Transverse colon (tissue), 4 donors: ENCODE measurements around the gene SPTBN4. TPM values are rescaled to one million over a fixed set of nuclear protein-coding genes. Genes with fewer than 3 reads are reported as not detected.
A peak's percentile ranks its signal among the peaks of the same experiment; 100 is the strongest.

Experiments
- DNase-seq: peaks from one replicate; pipeline ENCODE4 v3.0.0-alpha.2; 2019
- H3K27ac ChIP-seq, 4 donors: fragments of 200-600 bp; sonication (generic); 2 replicates each; pipeline ENCODE4 v1.5.1; 2016 to 2018; ENCODE audit warnings: inconsistent platforms in 4 of 4
- H3K27me3 ChIP-seq: fragments of 200-600 bp; sonication (generic); 2 replicates; pipeline ENCODE4 v1.5.1; 2017; ENCODE audit warnings: inconsistent platforms
- H3K36me3 ChIP-seq, 4 donors: fragments of 200-600 bp; sonication (generic); 2 replicates each; pipeline ENCODE4 v1.5.1; 2017 to 2019; ENCODE audit warnings: inconsistent platforms in 4 of 4
- H3K4me1 ChIP-seq, 4 donors: fragments of 200-600 bp; sonication (generic); 2 replicates each; pipeline ENCODE4 v1.5.1; 2017 to 2020; ENCODE audit warnings: inconsistent platforms in 4 of 4
- H3K4me3 ChIP-seq, 4 donors: fragments of 200-600 bp; sonication (generic); 1 replicate in 1 of 4; 2 replicates in 3 of 4; pipeline versions ENCODE4 v1.5.1 to v1.6.1; 2017 to 2019; ENCODE audit warnings: inconsistent platforms in 4 of 4
- H3K9me3 ChIP-seq, 2 donors: fragments of 200-600 bp; sonication (generic); 2 replicates each; pipeline ENCODE4 v1.5.1; 2017 to 2019; ENCODE audit warnings: inconsistent platforms in 2 of 2
- EP300 ChIP-seq: sonication (generic); formaldehyde crosslinking; IDR thresholded peaks from one replicate; pipeline ENCODE4 v1.6.1; 2017; ENCODE audit warnings: antibody characterized with exemption, low read depth
- POLR2A ChIP-seq: fragments of 450-650 bp; IDR thresholded peaks from one replicate; pipeline ENCODE4 v1.6.1; 2016; ENCODE audit warnings: antibody characterized with exemption, mild to moderate bottlenecking, moderate library complexity
- POLR2AphosphoS5 ChIP-seq, 3 donors: sonication (generic); formaldehyde crosslinking; IDR thresholded peaks; one replicate each; pipeline ENCODE4 v1.6.1; 2016; ENCODE audit warnings: antibody characterized with exemption in 3 of 3
- WGBS, 2 donors: methylation state at CpG; one replicate each; pipeline ENCODE4 v1.1.5; 2018; ENCODE audit warnings: low coverage in 1 of 2; 5-methylcytosine and 5-hydroxymethylcytosine counted together
- in situ Hi-C, 4 donors: fragments of 200-750 bp; cut with MboI; loops; one replicate each; pipeline versions ENCODE4 v1.15.0 to v1.15.1; 2017; ENCODE audit warnings: low sequenced_read_pairs in 3 of 4, low pct_ligation_motif_present in 1 of 4, low pct_unique_long_range_greater_than_20kb in 1 of 4
- intact Hi-C: fragments of 100-400 bp; cut with DNase I; formaldehyde crosslinking; loops from one replicate; pipeline ENCODE4 v1.15.1; 2023; ENCODE audit warnings: low total_unique reads
- total RNA-seq, 4 donors: library from RNA; depleted of rRNA; stranded (reverse); fragments of >200 nt; gene quantifications; one replicate each; pipeline ENCODE4 v1.1.0, GENCODE V29; 2016
- TF ChIP-seq, protein P1 (sequence below), 5 experiments: fragments of 200-600 bp in 3 of 5; fragments of 450-650 bp in 2 of 5; sonication (generic) in 3 of 5; IDR thresholded peaks; 1 replicate in 2 of 5; 2 replicates in 3 of 5; pipeline ENCODE4 v1.5.1; 2016 to 2017; ENCODE audit warnings: antibody characterized with exemption in 5 of 5, inconsistent platforms in 3 of 5, mild to moderate bottlenecking in 2 of 5, moderate library complexity in 1 of 5

Gene SPTBN4
- total RNA-seq, 4 donors from 2014 or later: under 0.01 to 1.5 (median 0.99) TPM

DNA sequence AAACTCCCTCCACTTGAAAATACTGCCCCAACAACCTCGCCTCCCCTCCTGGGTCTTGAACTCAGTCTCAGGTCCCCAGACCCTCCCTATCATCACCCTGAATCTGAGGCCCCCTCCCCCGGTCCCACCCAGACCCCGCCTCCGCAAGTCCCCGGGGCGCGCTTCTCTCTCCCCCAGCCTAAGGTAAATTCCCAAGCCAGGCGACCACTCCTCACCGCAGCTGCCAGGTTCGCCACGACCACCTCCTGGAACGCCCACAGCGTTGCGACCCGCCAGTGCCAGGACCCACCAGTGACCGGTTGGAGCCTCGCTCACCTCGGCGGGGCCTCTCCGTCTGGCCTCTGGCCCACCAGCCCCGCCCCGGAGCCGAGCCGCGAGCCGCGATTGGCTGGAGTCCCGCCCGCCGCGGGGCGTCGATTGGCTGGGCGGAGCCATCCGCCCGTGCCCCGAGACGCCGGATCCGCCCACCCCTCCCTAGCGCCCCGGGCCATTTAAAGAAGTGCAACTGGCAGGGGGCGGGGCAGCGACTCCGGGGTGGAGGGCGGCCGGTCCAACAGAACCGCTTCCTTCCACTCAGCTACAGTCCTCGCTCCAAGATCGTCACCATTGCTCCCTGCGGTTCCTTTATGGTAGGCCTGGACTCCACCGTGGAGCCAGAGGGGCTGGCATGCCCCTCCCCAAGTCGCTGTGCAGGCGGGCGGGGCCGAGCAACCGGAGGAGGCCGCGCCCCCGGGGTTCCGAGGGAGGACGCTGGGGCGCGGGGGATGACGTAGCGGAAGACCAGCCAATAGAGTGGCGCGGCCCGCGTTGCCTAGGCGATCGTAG is 22.6 kb upstream of the SPTBN4 start, which contains the start of gene SERTAD3:
SERTAD3 (minus strand) TSS at position 336 of the 825 bp plus-strand sequence. CDS start 2,255 bp downstream, outside the sequence.
- H3K4me1 ChIP-seq: peaks cover 9 to 41% (median 24%) of the 10 kb centered on the region in 4 donors
- no peaks in the 10 kb centered on the region for H3K9me3 ChIP-seq
- peak within 1 kb of the TSS; percentile 95 to 99 (median 98) for H3K27ac ChIP-seq
- intact Hi-C loops: loop anchor here (1.0 kb wide), 1 partner anchor 19 kb away; the partner anchor contains the start of gene SERTAD1
- peak within 1 kb of the TSS; percentile 64 to 98 (median 70) for H3K4me3 ChIP-seq
- WGBS, 2 donors: 0 to 7% methylated on average over 3 to 36 of the region's 72 CpGs
- in situ Hi-C loops: no loop called here
- DNase-seq: peak; percentile 99
- TF ChIP-seq POLR2AphosphoS5 (IDR thresholded peaks at IDR 0.05): peak; percentile 99
- TF ChIP-seq, protein P1, sequence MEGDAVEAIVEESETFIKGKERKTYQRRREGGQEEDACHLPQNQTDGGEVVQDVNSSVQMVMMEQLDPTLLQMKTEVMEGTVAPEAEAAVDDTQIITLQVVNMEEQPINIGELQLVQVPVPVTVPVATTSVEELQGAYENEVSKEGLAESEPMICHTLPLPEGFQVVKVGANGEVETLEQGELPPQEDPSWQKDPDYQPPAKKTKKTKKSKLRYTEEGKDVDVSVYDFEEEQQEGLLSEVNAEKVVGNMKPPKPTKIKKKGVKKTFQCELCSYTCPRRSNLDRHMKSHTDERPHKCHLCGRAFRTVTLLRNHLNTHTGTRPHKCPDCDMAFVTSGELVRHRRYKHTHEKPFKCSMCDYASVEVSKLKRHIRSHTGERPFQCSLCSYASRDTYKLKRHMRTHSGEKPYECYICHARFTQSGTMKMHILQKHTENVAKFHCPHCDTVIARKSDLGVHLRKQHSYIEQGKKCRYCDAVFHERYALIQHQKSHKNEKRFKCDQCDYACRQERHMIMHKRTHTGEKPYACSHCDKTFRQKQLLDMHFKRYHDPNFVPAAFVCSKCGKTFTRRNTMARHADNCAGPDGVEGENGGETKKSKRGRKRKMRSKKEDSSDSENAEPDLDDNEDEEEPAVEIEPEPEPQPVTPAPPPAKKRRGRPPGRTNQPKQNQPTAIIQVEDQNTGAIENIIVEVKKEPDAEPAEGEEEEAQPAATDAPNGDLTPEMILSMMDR (IDR thresholded peaks at IDR 0.05): no peak
- TF ChIP-seq EP300: peak; percentile 20
- TF ChIP-seq POLR2A: peak; percentile 99
- H3K27me3 ChIP-seq: no peaks in the 10 kb centered on the region
- peaks cover 0 to 21% (median 9%) of the 10 kb centered on the region in 4 donors for H3K36me3 ChIP-seq

DNA sequence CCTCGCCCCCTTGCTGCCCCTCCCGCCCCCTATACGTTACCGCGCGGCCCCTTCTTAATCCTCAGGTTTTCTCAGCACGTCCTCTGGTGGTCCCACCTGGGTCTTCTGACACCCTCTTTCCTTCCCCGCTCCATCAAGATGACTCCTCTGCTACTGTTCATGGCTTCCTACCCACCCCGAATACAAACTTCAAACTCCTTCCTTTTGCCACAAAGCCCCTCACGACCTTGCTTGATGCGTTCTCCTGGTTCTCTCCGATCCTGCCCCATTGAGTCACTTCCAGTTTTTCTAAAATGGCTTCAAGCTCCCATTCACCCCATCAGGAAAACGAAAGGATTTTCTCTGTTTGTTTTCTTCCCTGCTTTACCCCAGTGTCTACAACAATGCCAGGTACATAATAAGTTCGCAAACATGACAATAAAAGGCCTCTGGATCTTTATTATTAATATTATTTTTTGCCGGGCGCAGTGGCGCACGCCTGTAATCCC is 21.9 kb upstream of the SPTBN4 start:
- peaks cover 0 to 21% (median 9%) of the 10 kb centered on the region in 4 donors for H3K36me3 ChIP-seq
- in situ Hi-C loops: no loop called here
- 8 to 13% methylated on average over 11 to 18 of the region's 18 CpGs for WGBS, 2 donors

DNA sequence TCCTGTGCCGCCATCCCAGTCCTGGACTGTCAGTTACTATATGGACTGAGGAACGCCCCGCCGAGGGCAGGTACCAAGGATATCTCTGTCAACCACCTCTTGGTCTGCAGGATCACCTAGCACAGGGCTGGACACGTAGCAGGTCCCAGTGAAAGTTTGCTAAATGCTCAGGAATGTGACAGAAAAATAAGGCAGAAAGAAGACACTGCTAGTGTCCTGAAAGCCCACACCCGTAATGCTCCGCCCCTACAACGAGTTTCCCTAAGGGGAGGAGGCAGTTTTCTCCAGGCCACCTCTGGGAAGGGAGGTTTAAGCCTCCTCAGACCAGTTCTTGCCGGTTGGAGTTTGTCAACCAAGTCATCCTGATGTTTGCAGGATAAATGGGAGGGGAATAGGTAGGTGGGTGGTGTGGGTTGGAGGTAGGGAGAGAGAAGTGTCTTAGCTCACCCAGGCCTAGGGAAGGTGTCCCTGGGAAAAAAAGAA is 21.0 kb upstream of the SPTBN4 start:
- peaks cover 9 to 35% (median 23%) of the 10 kb centered on the region in 4 donors for H3K4me1 ChIP-seq
- WGBS, 2 donors: 17 to 54% methylated on average over 1 to 9 of the region's 9 CpGs
- H3K4me3 ChIP-seq: no peak overlapping the region
- intact Hi-C loops: no loop called here
- peak; percentile 44 for TF ChIP-seq POLR2A
- TF ChIP-seq EP300: no peak
- TF ChIP-seq POLR2AphosphoS5 (IDR thresholded peaks at IDR 0.05): peak in 2 of 3 donors; percentile 41 to 42
- TF ChIP-seq, protein P1 (IDR thresholded peaks at IDR 0.05): no peak
- H3K27ac ChIP-seq: peak overlapping the region; percentile 95 to 99 (median 98)
- H3K9me3 ChIP-seq: no peaks in the 10 kb centered on the region
- no peaks in the 10 kb centered on the region for H3K27me3 ChIP-seq
- in situ Hi-C loops: no loop called here
- H3K36me3 ChIP-seq: peaks cover 0 to 13% (median 6%) of the 10 kb centered on the region in 4 donors
- peak; percentile 60 for DNase-seq

More for the DNA sequence above, 21.9 kb upstream of the SPTBN4 start:
- H3K27ac ChIP-seq: peak overlapping the region; percentile 95 to 99 (median 98)
- no peaks in the 10 kb centered on the region for H3K27me3 ChIP-seq
- no peaks in the 10 kb centered on the region for H3K9me3 ChIP-seq
- TF ChIP-seq, protein P1 (IDR thresholded peaks at IDR 0.05): peak in 2 of 5 experiments; percentile 12 to 14
- TF ChIP-seq EP300: no peak
- intact Hi-C loops: no loop called here
- H3K4me3 ChIP-seq: peak overlapping the region; percentile 37 to 98 (median 70)
- peaks cover 9 to 41% (median 24%) of the 10 kb centered on the region in 4 donors for H3K4me1 ChIP-seq
- no peak for DNase-seq

DNA sequence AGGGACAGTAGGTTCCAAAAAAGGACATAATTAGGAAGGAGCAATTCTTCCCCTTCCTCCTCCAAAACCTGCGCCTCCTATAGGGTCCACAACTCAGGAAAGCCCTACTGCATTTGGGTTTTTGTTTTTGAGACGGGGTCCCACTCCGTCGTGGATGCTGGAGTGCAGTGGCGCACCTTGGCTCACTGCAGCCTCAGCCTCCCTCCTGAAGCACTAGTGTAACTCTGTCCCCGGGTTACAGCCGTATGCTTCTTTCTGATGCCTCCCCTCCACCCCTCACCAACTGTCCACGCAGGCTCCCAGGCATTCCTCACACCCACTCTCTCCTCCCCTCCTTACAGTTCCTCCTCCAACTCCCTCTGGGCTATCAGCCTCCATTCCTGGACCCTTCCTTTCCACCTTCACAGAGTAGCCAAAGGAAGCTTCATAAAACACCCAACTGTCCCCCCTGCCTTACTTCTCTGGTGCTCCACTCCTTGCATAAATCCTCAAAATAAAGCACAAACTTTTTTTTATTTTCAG is 20.5 kb upstream of the SPTBN4 start:
- in situ Hi-C loops (no loop called here), intact Hi-C loops (no loop called here)
- Histone ChIP-seq H3K4me1 (peaks cover 9 to 31% (median 22%) of the 10 kb centered on the region in 4 donors), H3K27ac (peak overlapping the region; percentile 95 to 99 (median 98)), H3K4me3 (no peak overlapping the region), H3K36me3 (peaks cover 0 to 8% (median 4%) of the 10 kb centered on the region in 4 donors), H3K9me3 (no peaks in the 10 kb centered on the region), H3K27me3 (no peaks in the 10 kb centered on the region)
- WGBS, 2 donors: 84 to 85% methylated on average over 4 to 8 of the region's 8 CpGs
- no peak for TF ChIP-seq POLR2A
- TF ChIP-seq POLR2AphosphoS5 (IDR thresholded peaks at IDR 0.05): no peak
- TF ChIP-seq, protein P1 (IDR thresholded peaks at IDR 0.05): no peak
- TF ChIP-seq EP300: no peak
- DNase-seq: no peak
